Heart right ventricle (tissue), 16 donors: Measurements from ENCODE around the gene PLA2G4A. TPM values are rescaled to one million over a fixed set of nuclear protein-coding genes. Genes with fewer than 3 reads are reported as not detected.

Source experiments
- ATAC-seq, 8 donors: fragments of 200-7000 bp; cut with Tn5 transposase; one replicate each; pipeline ENCODE4 v1.9.1; 2020; ENCODE audit warnings: mild to moderate bottlenecking in 8 of 8, moderate library complexity in 8 of 8, moderate number of reproducible peaks in 1 of 8
- DNase-seq, 2 donors: peaks; one replicate each; pipeline ENCODE4 v3.0.0-alpha.2; 2020
- H3K27ac ChIP-seq, 10 donors: fragments of 200-600 bp; sonication (generic) in 2 of 10; one replicate each; pipeline versions ENCODE4 v1.5.0 to v1.8.0; 2020 to 2022; ENCODE audit warnings: mild to moderate bottlenecking in 3 of 10
- H3K27me3 ChIP-seq, 7 donors: fragments of 200-600 bp; one replicate each; pipeline ENCODE4 v1.8.0; 2021 to 2022; ENCODE audit warnings: mild to moderate bottlenecking in 2 of 7
- H3K36me3 ChIP-seq, 9 donors: fragments of 200-600 bp; sonication (generic) in 1 of 9; one replicate each; pipeline versions ENCODE4 v1.5.0 to v1.8.0; 2020 to 2022; ENCODE audit warnings: mild to moderate bottlenecking in 2 of 9
- H3K4me1 ChIP-seq, 9 donors: fragments of 200-600 bp; sonication (generic) in 1 of 9; one replicate each; pipeline versions ENCODE4 v1.5.0 to v1.8.0; 2020 to 2022; ENCODE audit warnings: mild to moderate bottlenecking in 4 of 9
- H3K4me3 ChIP-seq, 10 donors: fragments of 200-600 bp; sonication (generic) in 2 of 10; one replicate each; pipeline versions ENCODE4 v1.5.0 to v1.8.0; 2020 to 2022; ENCODE audit warnings: mild to moderate bottlenecking in 7 of 10, moderate library complexity in 2 of 10
- H3K9me3 ChIP-seq, 11 donors: fragments of 200-600 bp in 10 of 11; sonication (generic) in 2 of 11; one replicate each; pipeline versions ENCODE4 v1.5.0 to v1.8.0; 2013 to 2022; ENCODE audit warnings: mild to moderate bottlenecking in 2 of 11, control low read depth in 1 of 11, moderate library complexity in 1 of 11
- CTCF ChIP-seq, 9 donors: fragments of 200-600 bp; sonication (generic) in 2 of 9; IDR thresholded peaks; one replicate each; pipeline versions ENCODE4 v1.5.0 to v1.8.0; 2021 to 2022; ENCODE audit warnings: antibody characterized with exemption in 9 of 9, mild to moderate bottlenecking in 5 of 9, moderate library complexity in 1 of 9
- whole genome bisulfite sequencing, 2 donors: extraction: QIAGEN DNeasy Blood & Tissue Kit; methylation state at CpG; one replicate each; pipeline ENCODE4 v1.1.7; 2013; ENCODE audit warnings: inconsistent platforms in 1 of 2; 5-methylcytosine and 5-hydroxymethylcytosine counted together
- intact Hi-C, 10 donors: fragments of 100-400 bp; cut with DNase I; formaldehyde crosslinking; loops; one replicate each; pipeline versions ENCODE4 v1.11.1 to v1.14.2; 2022
- long read RNA-seq, 3 donors: library from polyadenylated mRNA; unstranded; transcript quantifications; one replicate each; pipeline ENCODE4 v2.0.0, GENCODE V29; 2020 to 2021
- polyA plus RNA-seq, 2 donors: library from polyadenylated mRNA; stranded (reverse); fragments of 200-250 nt; gene quantifications; one replicate each; pipeline ENCODE4 v1.2.3, GENCODE V29; 2013
- total RNA-seq, 10 donors: library from RNA; stranded (reverse); fragmentation: NEBNext Ultra II Directional in 3 of 10; extraction: Animal tissue kit (Norgen Biotek cat#: 25700) in 3 of 10; gene quantifications; one replicate each; pipeline versions ENCODE4 v1.2.1 to v1.2.4, GENCODE V29; 2021 to 2023
- donor health status: Arrhythmogenic right ventricular cardiomyopathy.
- donor health status: ischemic (EF 13 %, LVEDD 7.1; RV severe dilation, severe dysfunction).
- donor health status: healthy with polysubstance abuse.
- donor health status: DM: no; HTN: yes; CAD: no.
- donor health status: DM: no; HTN: no; CAD: no.
- donor health status: ischemic (EF 25% LVEDD 6.9; RV normal size, moderate dysfunction).
- donor health status: ischemic (EF 25% LVEDD 5.7; RV mildly dilated, moderate dysfunction).
- donor health status: healthy.
- donor health status: DM: yes; HTN: yes; CAD: no.
- donor health status: Ischemic cardiomyopathy.
- donor health status: ischemic (EF 35%, LVEDD 5.7; RV mildly dilated, moderate dysfunction).
- donor health status: nonischemic (EF 11% LVEDD 7.7; RV severe dilation, severe dysfunction).
- donor health status: DM: yes; HTN: yes; CAD: no.
- donor health status: PGD.
- donor health status: ischemic (EF 29% LVEDD 5.4; RV normal size, mild dysfunction).
- donor health status: nonischemic (EF 23%, LVEDD 6.1; RV moderate dilation, normal function).

The PLA2G4A gene
- total RNA-seq (1 to 10 TPM in 9 of 10 donors, under 1 TPM in 1; 0.85 to 2.7 (median 1.9) TPM), polyA plus RNA-seq (1 to 10 TPM; 1.0 to 1.8 TPM)
- long read RNA-seq, donor 1, partial matches to known transcripts = 0 of 2 reads
- long read RNA-seq, donor 1, other reads (novel, unspliced or antisense) = 0 of 2 reads
- long read RNA-seq, donor 2 = 0 reads
- long read RNA-seq, donor 3, partial matches to known transcripts = 1 of 2 reads
- long read RNA-seq, donor 3, other reads (novel, unspliced or antisense) = 0 of 2 reads

DNA sequence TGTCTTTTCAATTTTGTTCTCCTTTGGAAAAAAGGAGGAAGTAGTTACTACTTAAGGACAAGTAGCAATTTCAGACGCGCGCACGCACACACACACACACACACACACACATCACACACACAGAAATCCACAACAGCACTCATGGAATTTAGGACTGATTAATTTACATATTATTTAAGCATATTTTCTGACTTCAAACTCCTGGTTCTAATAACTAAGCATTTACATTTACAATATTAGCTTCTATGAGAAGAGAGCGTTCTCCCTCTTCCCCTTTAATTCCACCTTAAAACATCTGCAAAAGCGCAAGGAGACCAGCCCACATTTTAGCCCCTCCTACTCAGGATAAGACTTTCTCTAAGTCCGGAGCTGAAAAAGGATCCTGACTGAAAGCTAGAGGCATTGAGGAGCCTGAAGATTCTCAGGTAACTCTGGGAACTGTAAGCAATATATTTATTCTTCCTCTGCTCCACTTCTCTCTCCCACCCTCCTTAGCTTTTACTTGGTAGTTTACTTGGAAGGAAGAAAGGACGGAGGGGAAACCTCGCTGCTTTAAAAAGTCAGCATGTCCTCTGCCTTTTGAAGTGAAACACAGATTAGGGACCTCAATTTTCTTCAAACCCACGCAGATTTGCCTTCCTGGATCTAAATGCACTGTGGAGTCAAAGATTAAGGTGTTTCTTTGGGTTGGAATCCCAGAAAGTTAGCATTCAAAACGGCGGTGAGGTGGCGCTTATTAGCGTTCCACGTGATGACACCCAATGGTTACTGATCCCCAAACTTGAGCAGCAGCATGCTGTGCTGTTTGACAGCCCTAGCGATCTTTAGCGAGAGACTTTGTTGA is at the start of gene PLA2G4A:
Gene PLA2G4A (plus strand): TSS at position 339 of the 844 bp plus-strand sequence. CDS start 25,406 bp downstream, outside the sequence.
- intact Hi-C loops = no loop called here
- TF ChIP-seq CTCF (IDR thresholded peaks at IDR 0.05) = no peak
- no peaks in the 10 kb centered on the region for H3K36me3 ChIP-seq
- peaks cover 0 to 7% (median 0%) of the 10 kb centered on the region in 9 donors for H3K4me1 ChIP-seq
- no peaks in the 10 kb centered on the region for H3K27me3 ChIP-seq
- H3K27ac ChIP-seq = peak within 1 kb of the TSS in 8 of 10 donors; percentile 39 to 83 (median 56)
- WGBS, 2 donors = 8 to 10% methylated on average over 17 of the region's 17 CpGs
- peak within 1 kb of the TSS; percentile 23 to 67 (median 56) for H3K4me3 ChIP-seq
- no peaks in the 10 kb centered on the region for H3K9me3 ChIP-seq
- ATAC-seq (peak in 7 of 8 donors; percentile 88 to 95 (median 90)), DNase-seq (peak; percentile 25 to 27)

DNA sequence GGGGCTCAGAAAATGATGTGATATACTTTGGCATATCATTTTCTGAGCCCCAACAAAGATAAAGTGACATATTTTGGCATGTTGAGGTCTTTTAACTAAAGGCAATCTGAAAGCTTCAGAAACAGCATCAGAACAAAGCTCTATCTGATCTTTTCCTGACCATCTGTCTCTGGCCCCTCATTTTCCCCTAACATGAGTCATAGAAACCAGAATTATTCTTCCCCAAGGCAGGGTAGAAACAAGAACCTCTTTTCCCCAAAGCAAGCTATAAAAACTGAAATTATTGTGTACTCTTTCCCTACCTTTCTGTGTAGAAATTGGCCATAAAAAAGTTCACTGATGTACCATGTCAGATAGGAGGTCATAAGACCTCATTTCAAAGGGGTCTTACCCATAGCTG is 48.7 kb upstream of the PLA2G4A start:
- intact Hi-C loops = no loop called here
- no peaks in the 10 kb centered on the region for H3K36me3 ChIP-seq
- ATAC-seq = no peak

DNA sequence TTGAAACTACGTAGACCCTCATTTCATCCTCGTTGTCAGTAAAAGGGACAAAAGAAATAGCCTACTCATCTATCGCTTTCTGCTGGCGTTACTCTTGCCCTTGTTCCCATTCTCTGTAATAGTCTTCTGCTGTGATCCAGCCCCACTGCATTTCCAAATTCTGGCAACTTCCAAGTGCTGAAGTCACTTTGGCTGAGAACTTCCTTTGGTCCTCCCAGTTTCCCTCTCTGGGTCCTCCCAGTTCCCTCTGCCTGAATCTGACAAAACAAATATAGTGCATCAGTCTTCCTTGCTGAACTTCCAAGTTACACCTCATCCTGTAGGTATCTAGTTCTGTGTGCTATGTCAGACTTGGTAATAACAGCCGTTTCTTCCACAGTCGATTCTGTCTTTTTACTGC is 47.0 kb upstream of the PLA2G4A start:
- TF ChIP-seq CTCF (IDR thresholded peaks at IDR 0.05) = no peak
- 70 to 72% methylated on average over 6 of the region's 6 CpGs for WGBS, 2 donors

More for the DNA sequence above, 48.7 kb upstream of the PLA2G4A start:
- H3K27me3 ChIP-seq = no peaks in the 10 kb centered on the region
- H3K9me3 ChIP-seq = no peaks in the 10 kb centered on the region
- no peaks in the 10 kb centered on the region for H3K4me1 ChIP-seq
- no peak for TF ChIP-seq CTCF (IDR thresholded peaks at IDR 0.05)
- no peak overlapping the region for H3K27ac ChIP-seq
- no peak for DNase-seq
- H3K4me3 ChIP-seq = no peak overlapping the region

GRCh38 chr1:186782791-186783190 is 46.0 kb upstream of the PLA2G4A start:
- no peaks in the 10 kb centered on the region for H3K36me3 ChIP-seq
- no peaks in the 10 kb centered on the region for H3K4me1 ChIP-seq
- no peak overlapping the region for H3K27ac ChIP-seq
- DNase-seq = no peak
- ATAC-seq = no peak
- intact Hi-C loops = no loop called here
- H3K27me3 ChIP-seq = no peaks in the 10 kb centered on the region
- no peak for TF ChIP-seq CTCF (IDR thresholded peaks at IDR 0.05)
- WGBS, 2 donors = 78 to 87% methylated on average over 4 of the region's 4 CpGs
- H3K9me3 ChIP-seq = no peaks in the 10 kb centered on the region
- no peak overlapping the region for H3K4me3 ChIP-seq

More for the DNA sequence above, 47.0 kb upstream of the PLA2G4A start:
- Histone ChIP-seq H3K4me3 (no peak overlapping the region), H3K9me3 (no peaks in the 10 kb centered on the region), H3K36me3 (no peaks in the 10 kb centered on the region), H3K27ac (no peak overlapping the region), H3K27me3 (no peaks in the 10 kb centered on the region), H3K4me1 (no peaks in the 10 kb centered on the region)
- DNase-seq = peak in 1 of 2 donors; percentile 18
- ATAC-seq = peak in 6 of 8 donors; percentile 33 to 82 (median 71)
- intact Hi-C loops = no loop called here
